ENCODE results near the gene GSTCD.
"Not testable (repeated sequence)": the region's sequence is repeated elsewhere in the genome, so short reads cannot be mapped to it uniquely, and the experiment has no call there.

Gene GSTCD

DNA sequence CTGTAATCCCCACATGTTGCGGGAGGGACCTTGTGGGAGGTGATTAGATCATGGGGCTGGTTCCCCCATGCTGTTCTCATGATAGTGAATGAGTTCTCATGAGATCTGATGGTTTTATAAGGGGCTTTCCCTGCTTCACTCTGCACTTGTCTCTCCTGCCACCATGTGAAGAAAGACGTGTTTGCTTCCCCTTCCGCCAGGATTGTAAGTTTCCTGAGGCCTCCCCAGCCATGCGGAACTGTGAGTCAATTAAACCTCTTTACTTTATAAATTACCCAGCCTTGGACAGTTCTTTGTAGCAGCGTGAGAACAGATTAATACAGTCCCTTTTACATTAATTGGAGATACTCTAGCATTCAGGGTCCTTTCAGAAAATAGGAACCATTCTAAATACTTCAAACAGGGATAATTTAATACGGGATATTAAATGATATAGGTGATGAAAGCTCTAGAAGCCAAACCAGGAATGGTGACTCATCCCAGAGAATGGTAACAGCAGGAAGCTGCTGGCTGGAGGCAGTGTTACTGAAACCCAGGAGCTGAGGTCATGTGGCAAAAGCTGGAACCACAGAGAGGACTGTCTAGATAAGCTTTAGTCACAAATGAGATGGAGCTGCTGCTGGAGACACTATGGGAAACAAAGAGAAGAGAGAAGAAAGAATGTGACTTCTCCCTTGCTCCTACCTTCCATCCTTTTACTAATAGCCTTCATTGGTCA, 57.3 kb downstream of the GSTCD start:
- Histone ChIP-seq H3K4me1 (ENCODE audit: control insufficient read depth, insufficient read depth, low read length) (no peaks in the 10 kb centered on the region), H3K9ac (ENCODE audit: low read length) (no peak overlapping the region), H3K9me3 (ENCODE audit: control insufficient read depth, insufficient read depth, low read depth, low read length) (no peaks in the 10 kb centered on the region), H3K27me3 (ENCODE audit: control insufficient read depth, insufficient read depth, low read length) (no peaks in the 10 kb centered on the region), H3K36me3 (ENCODE audit: control insufficient read depth, insufficient read depth, low read length) (no peaks in the 10 kb centered on the region), H3K27ac (ENCODE audit: low read depth, low read length) (no peak overlapping the region), H3K4me3 (ENCODE audit: low read depth, low read length) (no peak overlapping the region)

DNA sequence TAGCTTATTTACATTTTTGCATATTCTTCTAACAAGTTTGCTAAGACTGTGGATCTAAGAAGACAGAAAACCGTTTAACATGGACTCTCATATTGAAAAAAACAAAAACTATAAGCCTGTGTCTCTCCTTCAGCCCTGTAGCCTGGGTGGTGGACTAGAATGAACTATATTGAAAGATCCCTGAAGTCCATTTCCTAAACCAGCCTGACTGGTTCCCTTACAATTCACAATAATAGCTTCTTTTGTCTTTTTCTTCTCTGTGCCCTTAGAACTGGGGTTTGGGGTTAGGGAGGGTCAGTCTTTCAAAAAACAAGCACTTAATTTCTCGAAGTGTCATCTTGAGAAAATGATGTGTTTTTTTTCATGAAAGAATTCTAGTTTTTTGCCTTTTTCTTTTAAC, 59.0 kb downstream of the GSTCD start:
- Histone ChIP-seq H3K9me3 (ENCODE audit: control insufficient read depth, insufficient read depth, low read depth, low read length) (no peaks in the 10 kb centered on the region), H3K27me3 (ENCODE audit: control insufficient read depth, insufficient read depth, low read length) (no peaks in the 10 kb centered on the region), H3K27ac (ENCODE audit: low read depth, low read length) (no peak overlapping the region), H3K36me3 (ENCODE audit: control insufficient read depth, insufficient read depth, low read length) (no peaks in the 10 kb centered on the region), H3K4me1 (ENCODE audit: control insufficient read depth, insufficient read depth, low read length) (no peaks in the 10 kb centered on the region), H3K4me3 (ENCODE audit: low read depth, low read length) (no peak overlapping the region), H3K9ac (ENCODE audit: low read length) (no peak overlapping the region)

DNA sequence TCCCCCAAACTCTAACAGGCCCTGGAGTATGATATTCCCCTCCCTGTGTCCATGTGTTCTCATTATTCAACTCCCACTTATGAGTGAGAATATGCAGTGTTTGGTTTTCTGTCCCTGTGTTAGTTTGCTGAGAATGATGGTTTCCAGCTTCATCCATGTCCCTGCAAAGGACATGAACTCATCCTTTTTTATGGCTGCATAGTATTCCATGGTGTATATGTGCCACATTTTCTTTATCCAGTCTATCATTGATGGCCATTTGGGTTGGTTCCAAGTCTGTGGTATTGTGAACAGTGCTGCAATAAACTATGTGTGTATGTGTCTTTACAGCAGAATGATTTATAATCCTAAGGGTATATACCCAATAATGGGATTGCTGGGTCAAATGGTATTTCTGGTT, 61.9 kb downstream of the GSTCD start:
- not testable (repeated sequence) for H3K9me3 ChIP-seq (ENCODE audit: control insufficient read depth, insufficient read depth, low read depth, low read length); H3K27me3 ChIP-seq (ENCODE audit: control insufficient read depth, insufficient read depth, low read length); H3K36me3 ChIP-seq (ENCODE audit: control insufficient read depth, insufficient read depth, low read length); H3K4me1 ChIP-seq (ENCODE audit: control insufficient read depth, insufficient read depth, low read length); H3K27ac ChIP-seq (ENCODE audit: low read depth, low read length); H3K9ac ChIP-seq (ENCODE audit: low read length); H3K4me3 ChIP-seq (ENCODE audit: low read depth, low read length)

DNA sequence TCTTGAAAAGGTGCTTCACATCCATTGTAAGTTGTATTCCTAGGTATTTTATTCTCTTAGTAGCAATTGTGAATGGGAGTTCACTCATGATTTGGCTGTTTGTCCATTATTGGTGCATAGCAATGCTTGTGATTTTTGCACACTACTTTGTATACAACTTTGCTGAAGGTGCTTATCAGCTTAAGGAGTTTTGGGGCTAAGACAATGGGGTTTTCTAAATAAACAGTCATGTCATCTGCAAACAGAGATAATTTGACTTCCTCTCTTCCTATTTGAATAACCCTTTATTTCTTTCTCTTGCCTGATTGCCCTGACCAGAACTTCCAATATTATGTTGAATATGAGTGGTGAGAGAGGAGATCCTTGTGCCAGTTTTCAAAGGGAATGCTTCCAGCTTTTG, 63.5 kb downstream of the GSTCD start:
- not testable (repeated sequence) for H3K27ac ChIP-seq (ENCODE audit: low read depth, low read length); H3K27me3 ChIP-seq (ENCODE audit: control insufficient read depth, insufficient read depth, low read length); H3K4me3 ChIP-seq (ENCODE audit: low read depth, low read length); H3K9ac ChIP-seq (ENCODE audit: low read length); H3K9me3 ChIP-seq (ENCODE audit: control insufficient read depth, insufficient read depth, low read depth, low read length); H3K4me1 ChIP-seq (ENCODE audit: control insufficient read depth, insufficient read depth, low read length); H3K36me3 ChIP-seq (ENCODE audit: control insufficient read depth, insufficient read depth, low read length)

GRCh38 chr4:105775760-105776415, 67.3 kb downstream of the GSTCD start:
- not testable (repeated sequence) for H3K9me3 ChIP-seq (ENCODE audit: control insufficient read depth, insufficient read depth, low read depth, low read length); H3K9ac ChIP-seq (ENCODE audit: low read length); H3K36me3 ChIP-seq (ENCODE audit: control insufficient read depth, insufficient read depth, low read length); H3K4me1 ChIP-seq (ENCODE audit: control insufficient read depth, insufficient read depth, low read length); H3K27ac ChIP-seq (ENCODE audit: low read depth, low read length); H3K27me3 ChIP-seq (ENCODE audit: control insufficient read depth, insufficient read depth, low read length); H3K4me3 ChIP-seq (ENCODE audit: low read depth, low read length)

- Histone ChIP-seq H3K9me3 (ENCODE audit: control insufficient read depth, insufficient read depth, low read depth, low read length) (no peaks in the 10 kb centered on the region), H3K36me3 (ENCODE audit: control insufficient read depth, insufficient read depth, low read length) (no peaks in the 10 kb centered on the region), H3K9ac (ENCODE audit: low read length) (no peak overlapping the region), H3K27me3 (ENCODE audit: control insufficient read depth, insufficient read depth, low read length) (no peaks in the 10 kb centered on the region), H3K4me3 (ENCODE audit: low read depth, low read length) (no peak overlapping the region), H3K4me1 (ENCODE audit: control insufficient read depth, insufficient read depth, low read length) (no peaks in the 10 kb centered on the region), H3K27ac (ENCODE audit: low read depth, low read length) (no peak overlapping the region)
Observed at GRCh38 chr4:105780176-105780575, 71.6 kb downstream of the GSTCD start.

DNA sequence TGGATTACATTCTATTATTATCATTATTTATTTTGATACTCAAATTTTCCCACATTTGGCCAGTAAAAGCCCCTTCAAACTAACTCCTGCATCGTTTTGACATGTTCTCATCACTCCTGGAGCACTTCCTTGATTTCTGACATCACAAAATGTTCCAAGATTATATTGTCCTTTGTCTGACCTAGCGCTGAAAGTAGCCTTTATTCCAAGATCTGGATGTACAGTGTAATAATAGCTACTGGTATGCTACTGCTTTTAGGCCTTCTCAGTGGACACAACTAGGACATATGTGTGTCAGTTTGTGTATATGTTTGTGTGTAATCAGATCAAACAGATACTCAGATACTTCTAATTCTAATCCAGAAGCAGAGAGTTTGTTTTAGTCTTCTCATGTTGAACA, 76.2 kb downstream of the GSTCD start:
- Histone ChIP-seq H3K27ac (ENCODE audit: low read depth, low read length) (no peak overlapping the region), H3K4me3 (ENCODE audit: low read depth, low read length) (no peak overlapping the region), H3K9me3 (ENCODE audit: control insufficient read depth, insufficient read depth, low read depth, low read length) (no peaks in the 10 kb centered on the region), H3K4me1 (ENCODE audit: control insufficient read depth, insufficient read depth, low read length) (no peaks in the 10 kb centered on the region), H3K36me3 (ENCODE audit: control insufficient read depth, insufficient read depth, low read length) (no peaks in the 10 kb centered on the region), H3K9ac (ENCODE audit: low read length) (no peak overlapping the region), H3K27me3 (ENCODE audit: control insufficient read depth, insufficient read depth, low read length) (no peaks in the 10 kb centered on the region)

DNA sequence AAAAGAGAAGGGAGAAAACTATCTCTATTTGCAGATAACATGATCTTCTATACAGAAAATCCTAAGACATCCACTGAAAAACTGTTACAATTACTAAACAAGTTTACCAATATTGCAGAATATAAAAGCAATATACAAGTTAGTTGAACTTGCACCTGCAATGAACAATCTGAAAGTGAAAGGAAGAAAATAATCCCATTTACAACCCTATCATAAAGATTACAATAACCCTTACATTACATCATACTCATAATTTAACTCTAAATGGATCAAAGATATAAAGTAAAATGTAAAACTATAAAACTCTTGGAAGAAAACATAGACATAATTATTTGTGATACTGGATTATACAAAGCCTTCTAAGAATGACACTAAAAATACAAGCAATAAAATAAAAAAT, 77.2 kb downstream of the GSTCD start:
- Histone ChIP-seq H3K9ac (ENCODE audit: low read length) (no peak overlapping the region), H3K36me3 (ENCODE audit: control insufficient read depth, insufficient read depth, low read length) (no peaks in the 10 kb centered on the region)

DNA sequence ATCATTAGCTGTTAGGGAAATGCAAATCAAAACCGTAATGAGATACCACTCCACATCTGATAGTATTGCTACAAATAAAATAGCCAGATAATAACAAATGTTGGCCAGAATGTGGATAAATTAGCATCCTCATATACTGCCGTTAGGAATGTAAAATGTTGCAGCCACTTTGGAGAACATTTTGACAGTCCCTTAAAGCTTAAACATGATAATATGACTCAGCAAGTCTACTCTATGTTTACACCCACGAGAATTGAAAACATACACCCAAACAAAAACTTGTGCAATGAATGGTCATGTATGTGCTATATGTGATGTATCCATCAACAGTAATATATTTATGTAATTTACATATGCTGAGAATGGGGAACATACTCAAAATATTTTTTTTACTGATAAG, 78.2 kb downstream of the GSTCD start:
- H3K4me3 ChIP-seq (ENCODE audit: low read depth, low read length) = no peak overlapping the region
- H3K9ac ChIP-seq (ENCODE audit: low read length) = no peak overlapping the region
- H3K27ac ChIP-seq (ENCODE audit: low read depth, low read length) = no peak overlapping the region
- no peaks in the 10 kb centered on the region for H3K27me3 ChIP-seq (ENCODE audit: control insufficient read depth, insufficient read depth, low read length)
- H3K36me3 ChIP-seq (ENCODE audit: control insufficient read depth, insufficient read depth, low read length) = no peaks in the 10 kb centered on the region
- H3K9me3 ChIP-seq (ENCODE audit: control insufficient read depth, insufficient read depth, low read depth, low read length) = no peaks in the 10 kb centered on the region
- no peaks in the 10 kb centered on the region for H3K4me1 ChIP-seq (ENCODE audit: control insufficient read depth, insufficient read depth, low read length)

More for the DNA sequence above, 77.2 kb downstream of the GSTCD start:
- Histone ChIP-seq H3K4me3 (ENCODE audit: low read depth, low read length) (no peak overlapping the region), H3K27me3 (ENCODE audit: control insufficient read depth, insufficient read depth, low read length) (no peaks in the 10 kb centered on the region), H3K4me1 (ENCODE audit: control insufficient read depth, insufficient read depth, low read length) (no peaks in the 10 kb centered on the region), H3K27ac (ENCODE audit: low read depth, low read length) (no peak overlapping the region), H3K9me3 (ENCODE audit: control insufficient read depth, insufficient read depth, low read depth, low read length) (no peaks in the 10 kb centered on the region)

GRCh38 chr4:105797225-105797624, 88.6 kb downstream of the GSTCD start:
- Histone ChIP-seq H3K9ac (ENCODE audit: low read length) (no peak overlapping the region), H3K27ac (ENCODE audit: low read depth, low read length) (no peak overlapping the region), H3K4me1 (ENCODE audit: control insufficient read depth, insufficient read depth, low read length) (no peaks in the 10 kb centered on the region), H3K27me3 (ENCODE audit: control insufficient read depth, insufficient read depth, low read length) (no peaks in the 10 kb centered on the region), H3K4me3 (ENCODE audit: low read depth, low read length) (no peak overlapping the region), H3K9me3 (ENCODE audit: control insufficient read depth, insufficient read depth, low read depth, low read length) (no peaks in the 10 kb centered on the region), H3K36me3 (ENCODE audit: control insufficient read depth, insufficient read depth, low read length) (no peaks in the 10 kb centered on the region)

- no peak overlapping the region for H3K27ac ChIP-seq (ENCODE audit: low read depth, low read length)
- no peaks in the 10 kb centered on the region; the same call in 1 of the 2 replicates for H3K4me1 ChIP-seq (ENCODE audit: control insufficient read depth, insufficient read depth, low read length)
- H3K27me3 ChIP-seq (ENCODE audit: control insufficient read depth, insufficient read depth, low read length) = no peaks in the 10 kb centered on the region
- no peak overlapping the region for H3K4me3 ChIP-seq (ENCODE audit: low read depth, low read length)
- no peak overlapping the region for H3K9ac ChIP-seq (ENCODE audit: low read length)
- H3K36me3 ChIP-seq (ENCODE audit: control insufficient read depth, insufficient read depth, low read length) = no peaks in the 10 kb centered on the region
- H3K9me3 ChIP-seq (ENCODE audit: control insufficient read depth, insufficient read depth, low read depth, low read length) = no peaks in the 10 kb centered on the region
Observed at GRCh38 chr4:105805501-105806120, 97.0 kb downstream of the GSTCD start.

Data from HUES6 (cell line).